NT2/D1 (cell line): ENCODE results near the gene EFHC1.

ENCODE experiments used
- DNase-seq: peaks from one replicate; pipeline ENCODE4 v3.0.0-alpha.2; 2011; ENCODE audit warnings: low read depth, low spot score
- H3K27me3 ChIP-seq: 2 replicates; pipeline ENCODE4 v1.6.0; 2011; ENCODE audit warnings: mild to moderate bottlenecking; ENCODE audit not compliant: insufficient read length, insufficient read depth
- H3K36me3 ChIP-seq: 2 replicates; pipeline ENCODE4 v1.6.1; 2011; ENCODE audit warnings: mild to moderate bottlenecking, low read length, mixed read lengths; ENCODE audit not compliant: insufficient read depth, insufficient read length
- H3K4me1 ChIP-seq: 2 replicates; pipeline ENCODE4 v1.5.1; 2011; ENCODE audit not compliant: insufficient read depth, insufficient read length
- H3K4me3 ChIP-seq: 2 replicates; pipeline ENCODE4 v1.5.1; 2011; ENCODE audit warnings: low read depth; ENCODE audit not compliant: insufficient read length
- H3K9ac ChIP-seq: 2 replicates; pipeline ENCODE4 v1.6.0; 2011; ENCODE audit warnings: low read depth; ENCODE audit not compliant: insufficient read length
- H3K9me3 ChIP-seq: 2 replicates; pipeline ENCODE4 v1.5.1; 2011; ENCODE audit warnings: mild to moderate bottlenecking, low read length; ENCODE audit not compliant: insufficient read depth
- SUZ12 ChIP-seq: IDR thresholded peaks from 2 replicates; pipeline ENCODE4 v1.6.1; 2011; ENCODE audit not compliant: insufficient read length, insufficient read depth; ENCODE audit errors: extremely low read depth
- YY1 ChIP-seq: IDR thresholded peaks from 2 replicates; pipeline ENCODE4 v1.6.1; 2011; ENCODE audit not compliant: insufficient read length, insufficient read depth
- ZNF274 ChIP-seq: IDR thresholded peaks from 2 replicates; pipeline ENCODE4 v1.6.1; 2011; ENCODE audit warnings: mild to moderate bottlenecking, low read depth, low read length

EFHC1 gene

GRCh38 chr6:52548999-52549398 lies 128.9 kb downstream of the EFHC1 start:
- H3K4me3 ChIP-seq, result no peak overlapping the region
- H3K27me3 ChIP-seq, result no peaks in the 10 kb centered on the region
- TF ChIP-seq YY1 (no peak), ZNF274 (no peak), SUZ12 (no peak)
- H3K4me1 ChIP-seq, result peaks cover 24% of the 10 kb centered on the region
- H3K9me3 ChIP-seq, result no peaks in the 10 kb centered on the region
- no peak overlapping the region for H3K9ac ChIP-seq
- DNase-seq, result no peak
- H3K36me3 ChIP-seq, result peaks cover 30% of the 10 kb centered on the region

- no peak overlapping the region for H3K4me3 ChIP-seq
- no peak for DNase-seq
- H3K9ac ChIP-seq, result no peak overlapping the region
These were observed 129.3 kb downstream of the EFHC1 start for GRCh38 chr6:52549428-52549827.

GRCh38 chr6:52550014-52550575 lies 130.0 kb downstream of the EFHC1 start:
- no peak overlapping the region for H3K9ac ChIP-seq
- no peak overlapping the region for H3K4me3 ChIP-seq
- TF ChIP-seq YY1 (no peak), ZNF274 (no peak), SUZ12 (no peak)
- no peaks in the 10 kb centered on the region for H3K27me3 ChIP-seq
- peaks cover 27% of the 10 kb centered on the region for H3K36me3 ChIP-seq
- H3K4me1 ChIP-seq, result peaks cover 23% of the 10 kb centered on the region
- no peaks in the 10 kb centered on the region for H3K9me3 ChIP-seq
- DNase-seq, result no peak

More at GRCh38 chr6:52549428-52549827, 129.3 kb downstream of the EFHC1 start:
- no peaks in the 10 kb centered on the region for H3K9me3 ChIP-seq
- H3K36me3 ChIP-seq, result peaks cover 27% of the 10 kb centered on the region
- TF ChIP-seq YY1, result no peak
- no peak for TF ChIP-seq ZNF274
- TF ChIP-seq SUZ12, result no peak
- H3K27me3 ChIP-seq, result no peaks in the 10 kb centered on the region
- H3K4me1 ChIP-seq, result peaks cover 24% of the 10 kb centered on the region

- Histone ChIP-seq H3K9me3 (no peaks in the 10 kb centered on the region), H3K27me3 (no peaks in the 10 kb centered on the region), H3K9ac (no peak overlapping the region), H3K4me3 (no peak overlapping the region), H3K36me3 (peaks cover 24% of the 10 kb centered on the region), H3K4me1 (peaks cover 17% of the 10 kb centered on the region)
- no peak for DNase-seq
- no peak for TF ChIP-seq YY1
- no peak for TF ChIP-seq SUZ12
- TF ChIP-seq ZNF274, result no peak
These were observed 130.7 kb downstream of the EFHC1 start for GRCh38 chr6:52550870-52551269.

GRCh38 chr6:52551483-52552277 lies 131.5 kb downstream of the EFHC1 start:
- H3K4me3 ChIP-seq, result no peak overlapping the region
- H3K27me3 ChIP-seq, result no peaks in the 10 kb centered on the region
- peaks cover 17% of the 10 kb centered on the region for H3K4me1 ChIP-seq
- no peak overlapping the region for H3K9ac ChIP-seq
- no peaks in the 10 kb centered on the region for H3K9me3 ChIP-seq
- TF ChIP-seq SUZ12 (no peak), YY1 (no peak), ZNF274 (no peak)
- no peak for DNase-seq
- peaks cover 21% of the 10 kb centered on the region for H3K36me3 ChIP-seq

- TF ChIP-seq SUZ12, result no peak
- Histone ChIP-seq H3K9me3 (no peaks in the 10 kb centered on the region), H3K9ac (no peak overlapping the region), H3K4me3 (no peak overlapping the region), H3K27me3 (no peaks in the 10 kb centered on the region), H3K4me1 (peaks cover 17% of the 10 kb centered on the region), H3K36me3 (peaks cover 16% of the 10 kb centered on the region)
- no peak for DNase-seq
These were observed 132.1 kb downstream of the EFHC1 start for GRCh38 chr6:52552278-52552643.

GRCh38 chr6:52553158-52553557 lies 133.0 kb downstream of the EFHC1 start:
- no peak for DNase-seq
- Histone ChIP-seq H3K9me3 (no peaks in the 10 kb centered on the region), H3K27me3 (no peaks in the 10 kb centered on the region), H3K4me1 (peaks cover 17% of the 10 kb centered on the region), H3K9ac (no peak overlapping the region), H3K4me3 (no peak overlapping the region), H3K36me3 (peaks cover 18% of the 10 kb centered on the region)
- TF ChIP-seq ZNF274 (no peak), YY1 (no peak), SUZ12 (no peak)
